NCI-H2107 treated with DMSO at 0.1 percent for 48 hours (cell line): ENCODE results near the gene SLC7A6OS.
A peak's percentile ranks its signal among the peaks of the same experiment; 100 is the strongest.

ENCODE experiments used
- DNase-seq: peaks from one replicate; lab custom pipeline; 2025; ENCODE audit not compliant: unreplicated experiment; lab: John Stamatoyannopoulos, UW

SLC7A6OS gene

DNA sequence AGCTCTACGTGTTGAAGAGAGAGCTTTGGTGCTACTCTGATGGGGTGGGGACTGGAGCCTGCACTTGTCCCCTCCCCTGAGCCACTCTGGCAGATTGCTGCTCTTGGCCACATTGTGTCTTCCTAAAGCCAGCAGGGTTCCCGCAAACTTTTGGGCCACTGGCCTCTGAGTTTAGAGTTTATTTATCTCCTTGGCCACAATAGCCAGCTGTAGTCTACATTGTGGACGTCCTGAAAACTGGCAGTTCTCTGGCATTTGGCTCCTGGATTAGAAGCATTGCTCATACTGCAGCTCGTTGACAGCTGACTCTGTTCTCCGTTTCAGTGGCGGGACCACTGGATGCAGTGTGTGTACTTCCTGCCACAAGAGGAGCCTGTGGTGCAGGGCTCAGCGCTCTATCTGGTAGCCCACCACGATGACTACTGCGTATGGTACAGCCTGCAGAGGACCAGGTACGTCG lies 34.6 kb upstream of the SLC7A6OS start:
- DNase-seq, result no peak

DNA sequence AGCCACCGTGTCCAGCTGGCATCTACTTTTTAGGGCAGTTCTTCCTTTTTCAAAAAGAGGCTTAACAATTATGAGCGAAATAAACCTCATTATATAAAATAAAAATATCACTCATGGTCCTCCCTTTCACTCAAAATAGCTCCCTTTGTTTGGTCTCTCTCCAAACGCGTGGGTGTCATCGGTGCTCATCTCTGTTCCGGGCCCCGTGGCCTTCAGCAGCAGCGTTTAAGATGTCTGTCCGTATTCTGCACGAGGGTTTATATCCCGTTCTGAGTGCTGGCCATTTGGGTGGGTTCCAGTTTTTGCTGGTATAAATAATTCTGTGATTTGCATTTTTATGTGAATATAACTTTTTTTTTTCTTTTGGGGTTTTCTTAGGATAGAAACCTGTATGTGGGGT lies 33.5 kb upstream of the SLC7A6OS start:
- DNase-seq, result no peak

DNA sequence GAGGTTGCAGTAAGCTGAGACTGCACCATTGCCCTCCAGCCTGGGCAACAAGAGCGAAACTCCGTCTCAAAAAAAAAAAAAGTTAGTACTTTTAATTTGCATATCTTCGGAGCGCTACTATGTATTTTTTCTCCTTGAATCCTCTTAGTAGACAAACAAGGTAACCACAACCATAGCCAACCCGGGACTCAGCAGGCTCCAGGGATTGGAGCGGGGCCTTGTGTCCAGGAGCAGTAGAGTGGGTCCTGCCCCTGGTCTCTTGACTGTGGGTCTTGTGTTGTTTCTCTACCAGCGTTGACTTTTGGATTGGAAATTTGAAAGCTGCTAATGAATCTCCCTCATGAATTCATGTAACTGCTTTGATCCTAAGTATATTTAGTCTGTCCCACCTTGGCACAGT lies 32.4 kb upstream of the SLC7A6OS start:
- no peak for DNase-seq

DNA sequence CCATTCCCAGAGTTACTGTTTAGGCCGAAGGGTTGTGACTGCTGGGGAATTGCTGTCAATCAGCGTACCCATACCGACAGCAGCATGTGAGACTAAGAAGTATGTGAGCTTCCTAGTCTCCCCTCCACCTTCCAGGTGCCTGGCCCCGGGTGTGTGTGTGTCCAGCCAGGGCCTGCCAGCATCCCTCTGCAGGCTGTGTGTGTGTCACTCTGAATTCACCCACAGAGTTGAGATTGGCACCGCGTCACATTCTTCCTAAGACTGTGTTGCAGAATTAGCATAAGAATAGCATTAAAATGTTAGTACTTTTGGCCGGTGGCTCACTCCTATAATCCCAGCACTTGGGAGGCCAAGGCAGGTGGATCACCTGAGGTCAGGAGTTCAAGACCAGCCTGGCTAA lies 31.9 kb upstream of the SLC7A6OS start:
- DNase-seq, result no peak

DNA sequence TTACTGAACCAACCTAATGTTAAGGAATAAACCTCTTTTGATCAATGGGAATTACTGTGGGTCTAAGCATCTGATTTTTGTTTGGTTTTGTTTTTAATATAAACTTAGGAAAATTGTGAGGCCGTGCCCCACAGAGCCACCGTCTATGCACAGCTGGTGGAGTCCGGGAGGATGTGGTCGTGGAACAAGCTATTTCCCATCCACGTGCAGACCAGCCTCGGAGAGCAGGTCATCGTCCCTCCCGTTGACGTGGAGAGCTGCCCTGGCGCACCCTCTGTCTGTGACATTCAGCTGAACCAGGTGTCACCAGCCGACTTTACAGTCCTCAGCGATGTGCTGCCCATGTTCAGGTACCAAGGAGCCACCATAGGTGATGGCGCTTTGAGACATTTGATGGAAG lies 28.5 kb upstream of the SLC7A6OS start:
- DNase-seq, result no peak

DNA sequence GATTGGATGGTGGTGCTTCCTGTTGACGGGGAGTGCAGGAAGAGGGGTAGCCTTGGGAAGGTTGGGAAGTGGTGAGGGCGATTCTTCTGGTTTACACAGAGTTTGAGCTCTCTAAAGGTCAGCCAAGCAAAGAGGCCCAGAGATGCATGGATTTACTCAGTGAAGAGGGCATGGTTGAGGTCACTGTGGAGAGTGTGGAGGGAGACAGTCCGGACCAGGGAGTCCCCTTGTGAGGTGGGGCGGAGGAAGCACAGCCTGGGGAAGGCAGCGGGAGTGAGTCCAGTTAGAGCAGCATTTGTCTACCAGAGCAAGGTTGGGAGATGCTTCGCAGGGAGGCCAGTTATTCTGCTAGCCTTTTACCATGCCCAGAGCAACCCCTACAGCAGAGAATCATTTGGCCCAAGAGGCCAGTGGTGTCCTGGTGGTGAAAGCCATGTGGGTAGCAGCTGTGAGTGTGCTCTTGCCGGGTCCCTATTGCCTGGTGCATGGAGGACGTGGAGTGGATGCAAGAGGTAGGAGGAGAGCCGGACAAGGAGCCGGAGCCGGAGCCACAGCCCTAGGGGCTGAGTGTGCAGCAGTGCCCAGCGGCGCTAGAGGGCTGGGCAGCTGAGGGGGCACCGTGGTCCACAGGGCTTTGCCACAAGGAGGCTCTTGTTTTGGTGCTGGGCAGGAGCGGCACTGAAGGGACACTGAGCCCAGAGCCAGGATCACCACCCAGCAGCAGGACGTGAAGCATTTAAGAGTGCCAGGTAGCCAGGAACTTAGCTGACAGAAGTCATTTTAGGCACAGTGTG lies 27.8 kb upstream of the SLC7A6OS start:
- DNase-seq, result no peak

DNA sequence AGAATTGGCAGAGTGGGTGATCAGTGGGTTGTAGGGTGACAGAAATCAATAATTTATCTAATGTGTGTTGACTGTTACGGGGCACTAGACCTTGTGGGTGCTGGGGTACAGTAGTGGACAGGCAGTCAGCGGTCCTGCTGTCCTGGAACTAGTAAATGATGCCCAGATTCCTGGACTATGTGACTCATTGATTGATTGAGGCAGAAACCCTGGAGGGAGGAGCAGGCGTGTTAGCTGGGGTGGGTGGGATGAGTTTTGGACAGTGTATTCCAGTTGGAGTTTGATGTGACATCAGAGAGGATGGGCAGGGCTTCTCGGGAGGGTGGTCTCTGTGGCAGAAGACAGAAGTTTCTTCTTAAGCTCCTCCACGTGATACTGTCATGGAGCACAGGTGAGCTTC lies 24.4 kb upstream of the SLC7A6OS start:
- no peak for DNase-seq

DNA sequence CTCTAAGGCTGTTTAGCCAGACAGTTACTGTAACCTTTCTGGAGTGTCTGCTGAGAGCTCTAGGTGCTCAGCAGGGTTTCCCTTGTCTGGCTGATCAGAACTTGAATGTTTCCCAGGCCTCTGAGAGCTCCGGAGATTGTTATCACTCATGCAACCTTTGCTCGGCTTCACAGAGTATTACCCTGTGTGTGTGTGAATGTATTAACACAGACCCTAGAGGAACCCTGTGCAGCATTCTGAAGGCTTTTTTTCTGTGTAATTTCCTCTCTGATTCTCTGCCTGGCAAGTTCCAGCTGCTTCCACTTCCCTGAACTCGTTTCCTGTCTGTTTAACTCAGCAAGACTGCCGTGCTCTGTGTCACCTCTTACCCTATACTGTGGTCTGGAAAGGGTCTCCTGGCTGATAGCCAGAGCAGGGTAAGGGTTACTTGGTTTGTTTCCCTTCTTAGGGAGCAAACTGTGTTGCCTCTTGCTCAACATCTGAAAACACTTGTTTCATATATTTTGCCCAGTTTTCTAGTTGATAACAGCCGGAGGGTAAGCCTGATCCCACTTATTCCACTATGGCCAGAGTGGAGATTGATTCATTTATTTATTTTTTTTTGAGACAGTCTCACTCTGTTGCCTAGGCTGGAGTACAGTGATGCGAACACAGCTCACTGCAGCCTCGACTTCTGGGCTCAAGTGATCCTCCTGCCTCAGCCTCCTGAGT lies 21.8 kb upstream of the SLC7A6OS start:
- DNase-seq, result peak; percentile 34

DNA sequence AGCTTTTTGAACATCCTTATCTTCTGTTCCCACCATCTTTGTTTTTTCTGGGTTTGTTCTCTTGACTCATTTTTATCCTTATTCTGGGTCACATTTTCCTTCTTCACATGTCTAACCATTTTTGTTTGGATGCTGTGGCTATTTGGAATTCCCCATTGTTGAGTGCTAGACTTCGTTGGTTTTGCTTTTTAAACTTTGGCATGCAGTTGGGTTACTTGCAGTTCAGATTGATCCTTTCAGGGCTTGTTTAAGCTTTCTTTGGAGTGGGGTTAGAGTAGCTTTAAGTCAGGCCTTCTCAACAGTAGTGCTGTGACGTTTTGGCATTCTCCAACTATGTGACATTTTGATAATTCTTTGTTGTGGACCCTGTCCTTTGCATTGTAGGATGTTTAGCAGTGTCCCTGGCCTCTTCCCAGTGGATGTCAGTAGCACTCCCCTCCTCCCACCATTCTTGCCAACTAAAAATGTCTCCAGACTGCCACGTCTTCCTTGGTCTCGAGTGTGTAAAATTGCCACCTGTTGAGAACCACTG lies 21.2 kb upstream of the SLC7A6OS start:
- DNase-seq, result no peak

DNA sequence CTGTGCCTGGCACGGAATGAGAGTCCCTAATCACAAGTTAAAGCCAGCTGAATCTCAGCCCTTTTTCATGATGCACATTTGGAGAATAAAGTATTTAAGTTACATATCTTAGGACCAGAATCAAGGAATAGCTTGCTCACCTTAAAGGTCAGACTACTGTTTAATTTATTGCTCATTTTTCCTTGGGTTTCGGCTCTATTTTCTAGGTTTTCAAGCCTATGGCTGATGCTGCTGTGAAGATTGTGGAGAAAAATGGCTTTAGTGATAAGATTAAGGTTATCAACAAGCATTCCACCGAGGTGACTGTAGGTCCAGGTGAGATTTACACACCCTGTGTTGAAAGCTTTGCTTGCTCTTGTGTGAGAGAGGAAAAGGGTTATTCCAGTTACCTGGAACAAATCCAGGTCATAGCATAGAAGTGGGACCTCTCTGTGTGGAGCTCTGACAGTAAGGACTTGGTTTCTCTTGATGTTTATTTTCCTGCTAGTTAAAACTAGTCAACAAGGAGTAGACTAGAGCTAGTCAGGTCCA lies 18.2 kb upstream of the SLC7A6OS start:
- no peak for DNase-seq

DNA sequence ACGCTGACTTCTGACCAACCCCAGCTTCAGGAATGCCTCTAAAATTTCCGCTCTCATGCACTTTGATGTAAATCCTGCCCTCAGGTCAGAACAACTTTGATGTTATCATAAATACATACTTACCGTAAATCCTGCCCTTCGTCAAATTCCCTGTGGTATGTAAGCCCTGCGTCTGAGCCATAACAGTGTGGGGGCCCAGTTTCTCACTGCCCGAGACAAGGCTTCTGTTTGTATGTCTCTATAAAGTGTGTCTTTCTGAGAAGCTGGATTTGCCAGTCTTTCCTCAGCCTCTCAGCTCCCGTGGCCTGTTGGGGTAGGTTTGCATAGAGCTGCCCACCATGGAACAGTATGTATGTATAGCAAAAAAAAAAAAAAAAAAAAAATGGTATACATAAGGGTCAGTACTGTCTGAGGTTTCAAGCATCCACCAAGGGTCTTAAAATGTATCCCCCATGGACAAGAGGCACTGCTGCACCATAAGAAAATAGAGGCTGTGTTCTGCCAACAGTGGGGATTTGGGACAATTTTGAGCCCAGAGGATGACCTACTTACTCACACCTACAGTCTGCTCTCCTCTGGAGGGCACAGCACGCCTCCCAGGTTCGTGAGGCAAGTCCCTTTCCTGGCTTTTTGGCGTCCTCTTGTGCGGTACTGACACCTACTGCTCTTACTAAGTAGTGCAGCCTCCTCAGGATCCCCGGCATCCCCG lies 17.6 kb upstream of the SLC7A6OS start:
- peak; percentile 86 for DNase-seq

DNA sequence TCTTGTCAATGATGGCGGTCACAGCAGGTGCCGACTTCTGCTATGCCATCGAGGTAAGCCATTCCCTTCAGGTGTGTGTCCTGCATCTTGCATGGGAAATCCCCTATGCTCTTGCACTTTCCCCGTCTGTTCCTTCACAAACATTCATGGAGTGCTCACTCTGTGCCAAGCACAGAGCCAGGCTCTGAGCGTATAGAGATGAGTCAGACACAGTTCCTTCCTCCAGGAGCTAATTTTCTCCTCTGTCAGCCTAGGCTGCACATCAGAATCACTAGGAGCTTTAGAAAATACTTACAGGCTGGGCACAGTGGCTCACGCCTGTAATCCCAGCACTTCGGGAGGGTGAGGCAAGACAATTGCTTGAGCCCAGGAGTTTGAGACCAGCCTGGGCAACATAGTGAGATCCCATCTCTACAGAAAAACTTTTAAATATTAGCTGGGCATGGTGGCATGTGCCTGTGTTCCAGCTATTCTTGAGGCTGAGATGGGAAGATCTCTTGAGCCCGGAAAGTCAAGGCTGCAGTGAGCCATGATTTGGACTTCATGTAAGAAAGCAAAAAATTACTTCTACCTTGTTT lies 14.1 kb upstream of the SLC7A6OS start:
- DNase-seq, result no peak

DNA sequence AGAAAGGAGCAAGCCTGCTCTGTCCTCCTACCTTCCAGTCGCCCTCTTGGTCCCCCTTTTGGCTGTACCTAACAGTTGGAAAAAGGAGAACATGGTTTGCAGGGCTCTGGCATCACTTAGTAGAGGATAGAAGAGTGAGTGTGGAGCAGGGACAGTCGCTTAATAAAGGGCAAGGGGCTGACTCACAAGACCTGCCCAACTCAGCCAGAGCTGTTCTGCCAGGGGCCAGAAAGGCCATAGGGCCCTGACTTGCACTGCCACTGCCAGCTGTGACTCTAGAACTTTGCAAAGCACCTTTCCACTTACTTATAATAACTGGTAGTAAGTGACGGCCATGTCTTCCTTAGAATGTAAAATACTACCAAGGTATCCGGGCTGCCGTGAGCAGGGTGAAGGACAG lies 13.6 kb upstream of the SLC7A6OS start:
- DNase-seq, result no peak

DNA sequence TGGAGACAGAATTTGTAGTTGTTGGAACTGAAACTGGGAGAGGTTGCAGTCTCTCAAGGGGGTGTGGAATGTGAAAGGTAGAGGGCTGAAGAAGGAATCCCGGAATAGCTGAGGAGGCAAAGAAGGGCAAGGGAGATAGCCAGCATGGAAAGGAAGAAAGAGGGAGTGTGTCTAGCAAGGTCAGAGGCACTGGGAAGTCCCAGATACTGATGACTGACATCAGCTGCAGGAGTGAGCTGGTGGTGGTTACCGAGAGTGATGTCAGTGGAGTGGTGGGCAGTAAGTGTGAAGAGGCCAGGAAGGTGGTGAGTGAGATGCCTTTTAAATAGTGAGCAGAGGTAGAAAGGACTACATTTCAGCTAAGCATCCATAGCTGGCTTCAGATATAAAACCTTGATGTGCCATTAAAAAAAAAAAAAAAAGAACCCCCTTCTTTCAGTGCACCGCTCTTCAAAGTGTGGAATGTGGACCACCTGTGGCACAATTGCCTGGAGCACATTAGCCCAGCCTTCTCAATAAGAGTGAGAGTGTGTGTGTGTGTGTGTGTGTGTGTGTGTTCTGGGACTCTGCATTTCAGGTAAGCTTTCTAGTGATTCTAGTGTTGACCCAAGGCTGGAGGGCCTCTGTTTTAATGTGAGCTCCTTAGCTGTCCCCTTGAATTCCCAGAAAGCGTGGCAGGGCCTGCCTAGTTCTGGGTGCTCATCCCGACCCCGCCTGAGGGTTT lies 8.6 kb upstream of the SLC7A6OS start:
- no peak for DNase-seq

DNA sequence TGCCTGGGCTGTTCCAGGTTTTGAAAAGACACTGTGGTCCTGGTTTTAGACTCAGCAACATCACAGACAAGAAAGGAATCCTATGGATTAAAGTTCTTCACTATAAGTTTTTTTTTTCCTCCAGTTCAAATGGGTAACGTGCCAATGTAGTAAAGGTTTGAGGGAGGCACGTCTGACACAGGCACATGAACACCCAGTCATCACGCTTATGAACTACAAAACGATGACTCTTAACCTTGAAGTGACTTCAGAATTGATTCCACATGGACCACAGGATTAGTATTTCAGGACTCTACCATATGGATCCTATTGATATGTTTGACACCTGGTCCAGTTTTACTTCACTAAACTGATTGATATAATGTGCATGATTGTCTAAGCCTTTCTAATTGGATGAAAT lies 2.4 kb upstream of the SLC7A6OS start:
- no peak for DNase-seq

DNA sequence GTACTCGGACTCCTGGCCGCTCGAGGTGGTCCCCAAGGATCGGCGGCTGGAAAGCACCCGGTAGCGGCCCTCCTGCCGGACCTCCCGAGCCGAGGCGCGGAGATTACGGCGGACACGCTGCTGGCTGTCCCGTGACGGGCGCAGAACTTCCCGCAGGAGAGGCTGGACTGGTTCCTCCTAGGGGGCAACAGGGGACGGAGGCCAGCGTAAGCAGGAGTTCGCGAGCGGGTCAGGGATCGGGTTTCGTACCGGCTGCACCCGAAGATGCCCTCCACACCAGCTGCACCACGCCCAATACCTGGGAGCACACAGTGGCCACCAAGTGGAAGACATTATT lies 341 bp downstream of the SLC7A6OS start:
- no peak for DNase-seq

DNA sequence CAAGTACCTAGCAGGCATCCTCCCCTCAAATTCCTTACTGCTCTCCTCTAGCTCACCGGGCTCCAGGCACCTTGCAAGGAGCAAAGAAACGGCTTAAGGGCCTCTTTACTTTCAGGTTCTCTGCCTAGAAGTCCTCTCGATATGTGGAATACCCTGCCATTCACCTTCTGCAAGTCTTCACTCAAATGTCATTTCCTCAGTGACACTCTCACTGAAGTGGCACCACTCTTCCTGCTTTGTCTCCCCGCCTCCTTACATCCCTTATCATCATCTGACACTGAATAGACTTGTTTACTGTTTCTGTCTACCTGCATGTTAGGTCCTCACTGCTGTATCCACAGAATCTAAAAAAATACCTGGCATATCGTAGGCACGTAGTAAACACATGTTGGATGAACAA lies 947 bp downstream of the SLC7A6OS start:
- DNase-seq, result no peak

DNA sequence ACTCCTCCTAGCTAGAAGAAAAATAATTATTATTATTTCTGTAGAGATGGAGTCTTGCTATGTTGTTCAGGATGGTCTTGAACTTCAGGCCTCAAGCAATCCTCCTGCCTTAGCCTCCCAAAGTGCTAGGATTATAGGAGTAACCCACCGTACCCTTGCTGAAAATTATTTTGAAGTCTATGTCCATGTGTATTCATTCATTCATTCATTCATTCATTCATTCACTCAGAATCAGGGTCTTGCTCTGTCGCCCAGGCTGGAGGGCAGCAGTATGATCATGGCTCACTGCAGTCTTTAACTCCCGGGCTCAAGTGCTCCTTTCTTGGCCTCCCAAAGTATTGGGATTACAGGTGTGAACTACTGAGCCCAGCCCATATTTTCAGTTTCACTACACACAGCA lies 4.1 kb downstream of the SLC7A6OS start:
- DNase-seq, result no peak

DNA sequence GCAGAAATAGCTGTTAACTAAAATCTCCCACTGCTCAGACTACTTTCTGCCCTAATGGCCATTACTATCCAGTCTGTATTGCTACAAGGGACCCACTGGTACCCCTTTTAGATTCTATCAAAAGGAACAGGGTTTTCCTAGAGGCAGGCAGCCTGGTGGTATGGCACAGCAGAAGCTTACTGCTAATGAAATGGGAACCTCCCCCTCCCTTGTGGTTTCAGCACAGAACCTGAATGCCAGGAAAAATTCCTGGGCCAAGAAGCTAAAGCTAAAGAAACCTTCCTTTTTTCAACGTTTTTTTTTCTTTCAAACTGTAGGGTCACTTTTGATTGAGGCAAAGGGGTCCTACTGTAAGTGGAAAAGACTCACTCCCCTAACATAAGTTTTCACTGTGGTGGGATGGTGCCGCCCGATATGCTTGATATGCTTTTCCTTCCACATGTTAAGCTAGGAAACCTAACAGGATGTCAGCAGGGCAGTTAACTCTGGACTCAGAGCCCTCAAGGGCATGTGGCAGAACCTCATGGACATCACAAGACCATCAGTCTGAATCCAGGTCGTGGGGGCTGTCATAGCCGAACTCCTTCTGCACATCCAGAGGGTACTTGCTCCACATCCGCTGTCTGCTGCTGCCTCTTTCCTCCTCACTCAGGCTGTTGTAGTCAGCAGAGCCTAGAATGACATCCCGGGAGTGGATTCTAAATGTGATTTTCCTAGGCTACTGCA lies 9.8 kb downstream of the SLC7A6OS start:
- DNase-seq, result no peak
